Gastroesophageal sphincter (tissue), 3 donors: ENCODE data around the gene ABHD8.

Experiments used
- EP300 ChIP-seq: sonication (generic); formaldehyde crosslinking; IDR thresholded peaks from one replicate; pipeline ENCODE4 v1.6.1; 2017; ENCODE audit warnings: antibody characterized with exemption, mild to moderate bottlenecking
- POLR2A ChIP-seq, 2 donors: fragments of 450-650 bp; IDR thresholded peaks; one replicate each; pipeline ENCODE4 v1.6.1; 2017; ENCODE audit warnings: antibody characterized with exemption in 2 of 2, mild to moderate bottlenecking in 2 of 2, moderate library complexity in 1 of 2
- POLR2AphosphoS5 ChIP-seq: sonication (generic); formaldehyde crosslinking; IDR thresholded peaks from one replicate; pipeline ENCODE4 v1.6.1; 2017; ENCODE audit warnings: antibody characterized with exemption
- TF ChIP-seq, protein P1 (sequence below), 4 experiments: fragments of 200-600 bp in 2 of 4; fragments of 450-650 bp in 2 of 4; sonication (generic) in 1 of 4; IDR thresholded peaks; one replicate each; pipeline ENCODE4 v1.5.1; 2017 to 2019; ENCODE audit warnings: antibody characterized with exemption in 4 of 4, mild to moderate bottlenecking in 2 of 4, moderate library complexity in 2 of 4

DNA sequence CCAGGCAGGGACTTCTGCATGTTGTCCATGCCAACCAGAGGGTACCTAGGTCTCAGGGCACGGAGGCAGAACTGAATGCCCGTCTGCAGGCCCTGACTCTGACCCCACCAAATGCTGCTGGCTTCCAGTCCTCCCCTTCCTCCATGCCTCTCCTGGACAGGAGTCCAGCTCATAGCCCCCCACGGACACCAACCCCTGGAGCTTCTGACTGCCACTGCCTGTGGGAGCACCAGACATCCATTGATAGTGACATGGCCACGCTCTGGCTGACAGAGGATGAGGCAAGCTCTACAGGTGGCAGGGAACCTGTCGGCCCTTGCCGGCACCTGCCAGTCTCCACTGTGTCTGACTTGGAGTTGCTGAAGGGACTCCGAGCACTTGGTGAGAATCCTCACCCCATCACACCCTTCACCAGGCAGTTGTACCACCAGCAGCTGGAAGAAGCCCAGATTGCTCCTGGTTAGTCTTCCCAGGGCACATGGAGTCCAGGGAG, 19.7 kb downstream of the ABHD8 start:
- TF ChIP-seq, protein P1, sequence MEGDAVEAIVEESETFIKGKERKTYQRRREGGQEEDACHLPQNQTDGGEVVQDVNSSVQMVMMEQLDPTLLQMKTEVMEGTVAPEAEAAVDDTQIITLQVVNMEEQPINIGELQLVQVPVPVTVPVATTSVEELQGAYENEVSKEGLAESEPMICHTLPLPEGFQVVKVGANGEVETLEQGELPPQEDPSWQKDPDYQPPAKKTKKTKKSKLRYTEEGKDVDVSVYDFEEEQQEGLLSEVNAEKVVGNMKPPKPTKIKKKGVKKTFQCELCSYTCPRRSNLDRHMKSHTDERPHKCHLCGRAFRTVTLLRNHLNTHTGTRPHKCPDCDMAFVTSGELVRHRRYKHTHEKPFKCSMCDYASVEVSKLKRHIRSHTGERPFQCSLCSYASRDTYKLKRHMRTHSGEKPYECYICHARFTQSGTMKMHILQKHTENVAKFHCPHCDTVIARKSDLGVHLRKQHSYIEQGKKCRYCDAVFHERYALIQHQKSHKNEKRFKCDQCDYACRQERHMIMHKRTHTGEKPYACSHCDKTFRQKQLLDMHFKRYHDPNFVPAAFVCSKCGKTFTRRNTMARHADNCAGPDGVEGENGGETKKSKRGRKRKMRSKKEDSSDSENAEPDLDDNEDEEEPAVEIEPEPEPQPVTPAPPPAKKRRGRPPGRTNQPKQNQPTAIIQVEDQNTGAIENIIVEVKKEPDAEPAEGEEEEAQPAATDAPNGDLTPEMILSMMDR (IDR thresholded peaks at IDR 0.05) = no peak
- TF ChIP-seq POLR2AphosphoS5 = no peak
- no peak for TF ChIP-seq POLR2A (IDR thresholded peaks at IDR 0.05)
- TF ChIP-seq EP300 = no peak
